Limb (tissue), 2 donors: ENCODE measurements around the gene HPGDS.
"Not testable (repeated sequence)": the region's sequence is repeated elsewhere in the genome, so short reads cannot be mapped to it uniquely, and the experiment has no call there.

Experiments
- DNase-seq, 2 donors: peaks; one replicate each; pipeline ENCODE4 v3.0.0-alpha.2; 2016; ENCODE audit errors: extremely low spot score in 2 of 2

The HPGDS gene

GRCh38 chr4:94342694-94343093 lies at the start of gene HPGDS:
HPGDS (minus strand) TSS chr4:94342836; CDS start chr4:94334629, 8,207 bp downstream.
- DNase-seq: no peak

- no peak for DNase-seq
Observed at GRCh38 chr4:94390804-94391410, 48.3 kb upstream of the HPGDS start.

GRCh38 chr4:94389595-94390267 lies 47.1 kb upstream of the HPGDS start:
- DNase-seq: no peak

DNA sequence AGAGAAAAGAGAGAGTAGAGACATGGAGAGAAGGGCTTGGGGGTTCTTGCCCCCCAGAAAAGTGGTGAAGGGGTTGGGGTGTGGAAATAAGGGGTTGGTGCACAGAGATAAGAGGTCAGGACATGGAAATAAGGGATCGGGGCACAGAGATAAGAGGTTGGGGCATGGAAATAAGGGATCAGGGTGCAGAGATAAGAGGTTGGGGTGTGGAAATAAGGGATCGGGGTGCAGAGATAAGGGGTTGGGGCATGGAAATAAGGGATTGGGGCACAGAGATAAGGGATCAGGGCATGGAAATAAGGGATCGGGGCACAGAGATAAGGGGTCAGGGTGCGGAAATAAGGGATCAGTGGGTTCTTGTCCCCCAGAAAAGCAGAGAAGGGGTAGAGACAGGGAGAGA lies 45.3 kb upstream of the HPGDS start:
- not testable (repeated sequence) for DNase-seq

DNA sequence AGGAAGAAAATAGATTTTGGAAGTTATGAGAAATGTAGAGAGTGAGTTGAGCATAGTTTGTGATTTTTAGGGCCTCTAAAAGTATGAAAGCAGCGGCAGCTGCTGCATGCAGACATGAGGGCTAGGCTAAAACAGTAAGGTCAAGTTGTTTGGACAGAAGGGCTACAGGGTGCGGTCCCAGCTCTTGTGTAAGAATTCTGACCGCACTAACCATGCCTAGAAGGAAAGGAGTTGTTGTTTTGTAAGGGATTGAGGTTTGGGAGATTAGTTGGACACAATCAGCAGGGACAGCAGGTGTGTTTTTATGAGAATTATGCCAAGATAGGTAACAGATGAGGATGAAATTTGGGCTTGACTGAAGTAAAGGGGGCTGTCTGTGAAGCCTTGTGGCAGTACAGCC lies 42.8 kb upstream of the HPGDS start:
- not testable (repeated sequence) for DNase-seq

- DNase-seq: not testable (repeated sequence)
Observed at GRCh38 chr4:94382891-94383290, 40.3 kb upstream of the HPGDS start.

DNA sequence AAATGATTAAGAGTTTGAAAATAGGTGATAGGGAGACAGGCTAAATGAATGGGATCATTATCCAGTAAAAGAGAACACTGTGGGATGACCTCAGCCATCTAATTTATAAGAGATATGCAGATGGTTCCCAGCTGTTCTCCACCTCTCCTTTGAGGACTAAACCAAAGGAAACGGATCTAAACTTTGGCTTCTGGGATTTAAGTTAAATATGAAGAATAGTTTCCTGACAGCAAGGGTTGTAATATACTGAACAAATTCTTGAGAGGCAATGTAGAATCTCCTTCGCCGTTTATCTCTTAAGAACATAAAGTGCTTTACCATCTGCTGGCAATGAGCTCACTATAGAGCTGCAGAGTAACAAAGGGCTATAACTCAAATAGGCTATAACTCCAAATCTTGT lies 35.4 kb upstream of the HPGDS start:
- peak in 1 of 2 donors; percentile 61 for DNase-seq

- no peak for DNase-seq
Observed at GRCh38 chr4:94377294-94377693, 34.7 kb upstream of the HPGDS start.

DNA sequence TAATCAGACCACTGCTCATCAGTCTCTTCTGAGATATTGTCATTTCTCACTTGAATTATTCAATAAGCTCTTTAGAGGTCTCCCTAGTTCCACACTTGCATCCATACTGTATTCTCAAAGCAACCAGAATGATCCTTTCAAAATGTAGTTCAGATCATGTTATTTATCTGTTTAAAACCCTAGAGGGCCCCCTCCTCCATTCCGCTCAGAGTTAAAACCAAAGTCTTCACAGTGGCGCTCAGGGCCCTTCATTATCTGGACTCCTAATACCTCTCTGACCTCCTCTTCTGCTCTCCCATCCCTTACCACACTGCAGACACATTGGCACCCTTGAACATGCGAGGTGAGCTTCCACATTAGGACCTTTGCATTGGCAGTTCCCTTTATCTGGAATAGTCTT lies 32.7 kb upstream of the HPGDS start:
- no peak for DNase-seq

DNA sequence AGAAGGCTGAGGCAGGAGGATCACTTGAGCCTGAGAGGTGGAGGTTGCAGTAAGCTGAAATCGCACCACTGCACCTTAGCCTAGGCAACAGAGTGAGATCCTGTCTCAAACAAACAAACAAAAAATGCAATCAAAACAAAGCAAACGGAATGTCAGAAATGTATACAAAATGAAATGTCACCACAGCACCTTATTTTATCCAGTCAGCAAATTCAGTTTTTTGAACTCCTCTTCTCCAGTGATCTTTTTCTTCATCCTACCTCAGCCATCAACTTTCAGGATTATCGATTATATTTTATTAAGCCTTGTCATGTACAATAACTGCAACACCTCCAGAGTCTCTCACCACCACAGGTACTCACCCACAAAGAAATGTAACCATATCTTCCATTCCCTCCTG lies 31.1 kb upstream of the HPGDS start:
- DNase-seq: no peak

DNA sequence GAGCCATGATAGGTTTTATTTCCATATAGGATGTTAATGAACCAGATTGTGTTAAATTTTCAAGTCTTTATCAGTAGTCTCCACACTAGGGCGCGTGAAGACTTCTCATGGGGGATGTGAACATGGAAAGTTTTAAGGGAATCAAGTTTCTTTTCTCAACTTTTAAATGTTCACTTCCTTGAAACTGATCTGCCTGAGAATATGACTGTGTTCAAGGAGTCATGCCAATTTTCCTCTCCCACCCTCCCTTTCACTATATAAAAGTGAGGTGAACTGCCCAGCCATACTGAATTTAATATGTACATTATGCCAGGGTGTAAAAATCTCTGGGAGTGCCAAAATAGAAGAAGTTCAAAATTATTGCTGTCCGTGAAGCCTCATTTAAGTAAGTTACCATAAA lies 30.4 kb upstream of the HPGDS start:
- peak in 1 of 2 donors; percentile 74 for DNase-seq

GRCh38 chr4:94372228-94372978 lies 29.8 kb upstream of the HPGDS start:
- peak in 1 of 2 donors; percentile 34 for DNase-seq

DNA sequence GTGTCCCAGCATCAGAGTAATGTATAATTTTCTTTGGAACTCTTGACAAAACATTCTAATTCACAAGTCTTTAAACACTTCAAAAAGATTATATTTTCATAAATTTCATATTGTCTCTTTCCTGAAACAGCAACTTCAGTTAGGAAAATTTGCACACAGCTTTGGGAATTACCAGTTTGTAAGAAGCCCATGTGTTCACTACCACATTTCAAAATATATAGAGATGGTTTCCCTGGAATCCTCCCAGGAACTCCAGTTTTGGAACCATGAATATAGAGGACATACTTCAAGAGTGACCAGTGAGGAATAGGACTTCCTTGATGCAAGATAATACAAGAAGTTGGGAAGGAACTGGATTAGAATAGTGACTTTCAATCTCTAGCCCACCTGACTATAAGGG lies 28.7 kb upstream of the HPGDS start:
- no peak for DNase-seq

DNA sequence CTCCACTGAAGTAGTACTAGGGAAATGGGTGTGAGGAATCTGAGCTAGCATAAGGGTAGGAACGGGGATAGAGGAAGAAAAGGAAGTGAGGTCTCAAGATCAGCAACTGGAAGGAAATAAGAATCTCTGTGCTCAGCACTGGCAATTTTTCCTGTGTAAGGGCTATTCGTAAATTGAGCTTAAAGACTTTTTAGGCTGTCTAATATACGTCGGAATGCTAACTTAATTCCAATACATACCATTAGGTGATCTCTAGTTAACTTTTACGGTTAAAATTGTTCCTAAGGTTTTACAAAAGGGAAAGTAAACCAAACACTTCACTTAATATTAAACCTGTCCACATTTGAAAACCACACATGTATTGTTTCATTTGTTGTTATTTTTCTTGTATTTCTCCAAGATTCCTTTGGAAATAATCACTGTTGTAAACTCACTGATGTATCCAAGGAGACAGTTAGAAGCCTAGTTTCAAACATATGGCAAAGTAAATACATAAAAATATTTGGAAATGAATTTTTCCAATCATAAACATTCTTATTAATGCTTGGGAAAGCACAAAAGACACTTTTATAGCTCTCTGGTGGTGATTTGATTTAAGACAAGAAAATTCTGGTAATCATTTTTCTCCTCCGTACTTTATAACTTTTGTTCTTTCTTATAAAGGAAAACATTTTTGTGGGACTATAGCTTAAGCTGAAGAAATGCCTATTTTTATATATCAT lies 28.1 kb upstream of the HPGDS start:
- peak in 1 of 2 donors; percentile 81 for DNase-seq

DNA sequence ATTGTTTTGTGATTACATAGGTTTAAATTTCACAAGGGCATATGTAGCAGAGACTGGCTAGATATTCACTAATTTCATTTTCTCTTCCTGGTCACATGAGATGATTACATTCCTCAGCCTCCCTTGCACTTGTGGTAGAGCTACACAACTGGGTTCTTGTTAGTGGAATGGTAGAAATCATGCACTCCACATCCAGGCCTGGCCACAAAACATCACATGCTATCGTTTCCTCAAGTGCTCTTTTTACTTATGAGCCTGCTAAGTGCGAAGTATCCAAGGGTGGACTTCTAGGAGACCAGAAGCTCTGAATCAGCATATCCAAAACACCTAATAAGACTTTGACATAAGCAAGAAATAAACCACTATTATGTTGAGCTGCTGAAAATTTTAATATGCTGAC lies 26.4 kb upstream of the HPGDS start:
- no peak for DNase-seq

- DNase-seq: no peak
Observed at GRCh38 chr4:94368459-94368858, 25.8 kb upstream of the HPGDS start.

- no peak for DNase-seq
Observed at GRCh38 chr4:94365304-94365703, 22.7 kb upstream of the HPGDS start.

DNA sequence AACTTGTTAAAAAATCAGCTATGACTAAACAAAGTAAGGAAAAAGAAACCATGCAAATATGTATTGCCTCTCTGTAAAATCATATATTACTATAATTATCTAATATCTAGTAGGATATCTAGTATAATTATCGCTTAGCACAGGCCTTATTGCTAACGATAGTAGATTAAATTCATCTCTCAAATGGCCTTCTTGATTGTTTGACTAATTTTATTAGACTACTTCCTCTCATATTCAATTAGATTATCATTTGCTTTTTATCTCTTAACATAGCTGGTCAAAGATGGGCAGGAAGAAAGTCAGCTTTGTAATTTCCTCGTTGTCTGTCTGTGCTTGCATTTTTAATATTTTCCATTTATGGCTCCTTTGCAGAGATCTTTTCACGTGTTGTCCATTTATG lies 21.9 kb upstream of the HPGDS start:
- no peak for DNase-seq

- no peak for DNase-seq
Observed at GRCh38 chr4:94363136-94363655, 20.6 kb upstream of the HPGDS start.

- DNase-seq: peak in 1 of 2 donors; percentile 73
Observed at GRCh38 chr4:94359838-94360237, 17.2 kb upstream of the HPGDS start.

DNA sequence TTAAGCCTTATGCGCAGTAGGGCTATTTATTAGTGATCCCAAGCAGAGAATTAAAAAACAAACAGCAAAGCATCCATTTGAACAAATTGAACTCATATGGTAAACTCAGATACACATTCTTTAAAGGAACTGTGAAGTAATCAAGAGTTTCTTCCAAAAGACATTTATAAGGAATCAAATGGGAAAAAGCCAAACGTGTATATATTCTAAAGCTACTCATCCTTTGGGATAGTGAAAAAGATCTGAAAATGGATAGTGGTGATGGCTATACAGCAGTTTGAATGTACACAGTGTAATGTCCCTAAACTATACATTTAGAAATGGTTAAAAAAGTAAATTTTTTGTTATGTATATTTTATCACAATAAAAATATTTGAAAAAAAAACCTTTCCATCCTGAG lies 16.6 kb upstream of the HPGDS start:
- peak in 1 of 2 donors; percentile 31 for DNase-seq

GRCh38 chr4:94358101-94358500 lies 15.5 kb upstream of the HPGDS start:
- no peak for DNase-seq
